Measurements from ENCODE around the gene GRIN1.

The GRIN1 gene

DNA sequence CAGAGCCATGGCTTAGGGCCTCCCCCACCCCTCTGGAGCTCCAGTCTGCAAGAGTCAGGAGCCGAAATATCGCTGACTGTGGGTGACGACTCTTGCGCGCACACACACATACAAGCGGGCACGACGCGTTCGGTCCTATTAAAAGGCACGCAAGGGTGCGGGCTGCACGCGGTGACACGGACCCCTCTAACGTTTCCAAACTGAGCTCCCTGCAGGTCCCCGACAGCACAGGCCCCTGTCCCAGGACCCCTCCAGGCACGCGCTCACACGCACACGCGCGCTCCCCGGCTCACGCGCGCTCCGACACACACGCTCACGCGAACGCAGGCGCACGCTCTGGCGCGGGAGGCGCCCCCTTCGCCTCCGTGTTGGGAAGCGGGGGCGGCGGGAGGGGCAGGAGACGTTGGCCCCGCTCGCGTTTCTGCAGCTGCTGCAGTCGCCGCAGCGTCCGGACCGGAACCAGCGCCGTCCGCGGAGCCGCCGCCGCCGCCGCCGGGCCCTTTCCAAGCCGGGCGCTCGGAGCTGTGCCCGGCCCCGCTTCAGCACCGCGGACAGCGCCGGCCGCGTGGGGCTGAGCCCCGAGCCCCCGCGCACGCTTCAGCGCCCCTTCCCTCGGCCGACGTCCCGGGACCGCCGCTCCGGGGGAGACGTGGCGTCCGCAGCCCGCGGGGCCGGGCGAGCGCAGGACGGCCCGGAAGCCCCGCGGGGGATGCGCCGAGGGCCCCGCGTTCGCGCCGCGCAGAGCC lies at the start of gene GRIN1:
TSS of gene GRIN1 (plus strand) at position 433 of the 746 bp plus-strand sequence. CDS start 333 bp downstream, outside the sequence.
- DNase-seq, result no peak

DNA sequence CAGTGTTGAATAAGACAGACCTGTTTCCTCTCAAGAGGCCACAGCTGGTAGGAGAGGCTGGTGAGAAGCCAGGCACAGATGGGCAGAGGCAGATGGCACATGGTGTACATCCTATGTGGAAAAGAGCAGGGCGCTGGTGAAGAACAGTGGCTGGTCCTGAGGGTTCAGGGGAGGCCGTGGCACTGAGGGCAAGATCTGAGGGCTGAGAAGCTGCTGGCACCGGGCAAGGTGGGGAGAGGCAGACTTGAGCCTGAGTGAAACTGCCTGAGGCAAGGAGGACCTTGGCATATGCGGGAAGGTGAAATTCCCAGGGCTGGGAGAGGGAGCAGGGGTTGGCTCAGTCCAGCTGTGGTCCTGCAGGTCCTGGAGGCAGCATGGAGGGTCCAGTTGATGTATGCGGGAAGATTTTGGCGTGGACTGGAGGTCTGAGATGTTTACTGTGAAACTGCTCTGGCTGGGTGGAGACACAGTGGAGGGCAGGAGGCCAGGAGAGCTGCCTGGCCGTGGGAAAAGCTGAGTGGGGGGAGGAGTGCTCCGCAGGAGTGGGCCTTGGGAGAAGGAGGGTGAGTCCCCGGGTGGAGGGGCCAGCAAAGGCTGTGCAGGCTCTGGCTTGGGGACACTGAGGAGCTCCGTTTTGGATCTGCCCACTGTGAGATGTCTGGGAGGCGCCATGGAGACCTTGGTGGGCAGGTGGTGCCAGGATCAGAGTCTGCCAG lies 49.6 kb upstream of the GRIN1 start:
- DNase-seq, result no peak

GRCh38 chr9:137095664-137096517 lies 43.1 kb upstream of the GRIN1 start:
- no peak for DNase-seq

GRCh38 chr9:137096785-137097546 lies 42.0 kb upstream of the GRIN1 start:
- DNase-seq, result no peak

DNA sequence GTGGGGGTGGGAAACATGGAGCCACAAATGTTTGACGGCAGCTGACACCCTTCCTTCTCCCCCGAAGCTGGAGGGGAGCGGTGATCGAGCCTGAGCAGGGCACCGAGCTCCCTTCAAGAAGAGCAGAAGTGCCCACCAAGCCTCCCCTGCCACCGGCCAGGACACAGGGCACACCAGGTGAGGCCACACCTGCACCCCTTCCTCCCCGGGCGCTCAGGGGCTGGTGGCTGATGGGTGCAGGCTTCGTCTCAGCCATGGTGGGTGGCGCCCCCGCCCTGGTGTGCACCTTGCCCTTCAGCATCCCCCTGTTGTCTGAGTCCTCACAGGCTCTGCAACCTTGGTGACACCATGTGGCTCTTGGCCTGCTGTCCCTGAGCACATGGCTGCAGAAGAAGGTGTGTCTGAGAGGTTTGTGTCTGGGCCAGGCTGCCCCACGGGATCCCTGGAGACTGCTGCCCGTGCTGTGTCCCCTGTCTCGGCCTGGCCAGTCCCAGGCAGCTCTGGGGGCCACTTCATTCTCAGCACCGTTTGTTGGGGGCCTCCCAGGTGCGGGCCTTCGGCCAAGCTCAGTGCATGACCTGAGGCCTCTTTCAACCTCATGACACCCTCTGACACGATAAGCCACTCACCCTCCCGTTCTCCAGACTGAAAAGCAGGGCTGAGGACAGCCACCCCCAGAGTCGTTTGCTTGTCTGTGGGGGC lies 41.0 kb upstream of the GRIN1 start:
- DNase-seq, result no peak

GRCh38 chr9:137099231-137099630 lies 39.7 kb upstream of the GRIN1 start:
- no peak for DNase-seq

GRCh38 chr9:137103206-137103999 lies 35.6 kb upstream of the GRIN1 start:
- DNase-seq, result no peak

GRCh38 chr9:137105814-137106661 lies 32.9 kb upstream of the GRIN1 start:
- no peak for DNase-seq

DNA sequence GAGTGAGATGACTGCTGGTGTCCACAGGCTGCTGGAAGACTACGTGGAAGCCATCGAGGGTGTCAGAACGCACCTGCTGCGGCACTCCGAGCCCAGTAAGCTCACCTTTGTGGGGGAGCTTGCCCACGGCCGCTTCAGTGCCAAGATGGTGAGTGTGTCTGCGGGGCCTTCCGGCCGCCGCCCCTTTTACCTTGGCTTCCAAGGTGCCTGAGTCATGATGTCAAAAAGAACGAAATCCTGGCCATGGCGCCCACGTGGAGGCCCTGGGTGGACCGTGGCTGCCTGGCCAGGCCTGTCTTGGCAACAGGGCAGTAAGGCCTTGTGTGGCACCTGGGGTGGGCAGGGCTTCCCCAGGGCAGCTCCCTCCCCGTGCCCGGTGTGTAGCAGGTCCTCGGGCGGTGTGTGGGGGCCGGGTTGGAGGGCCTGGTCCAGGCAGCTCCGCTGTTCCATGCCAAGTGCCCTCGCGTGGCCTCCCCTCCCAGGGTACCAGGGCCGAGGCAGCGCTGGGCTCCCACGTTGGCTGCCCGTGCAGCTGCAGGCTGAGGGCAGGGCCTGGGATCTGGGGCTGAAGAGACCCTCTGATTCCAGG lies 32.2 kb upstream of the GRIN1 start:
- no peak for DNase-seq

- DNase-seq, result no peak
Measured at GRCh38 chr9:137107312-137107921, 31.5 kb upstream of the GRIN1 start.

DNA sequence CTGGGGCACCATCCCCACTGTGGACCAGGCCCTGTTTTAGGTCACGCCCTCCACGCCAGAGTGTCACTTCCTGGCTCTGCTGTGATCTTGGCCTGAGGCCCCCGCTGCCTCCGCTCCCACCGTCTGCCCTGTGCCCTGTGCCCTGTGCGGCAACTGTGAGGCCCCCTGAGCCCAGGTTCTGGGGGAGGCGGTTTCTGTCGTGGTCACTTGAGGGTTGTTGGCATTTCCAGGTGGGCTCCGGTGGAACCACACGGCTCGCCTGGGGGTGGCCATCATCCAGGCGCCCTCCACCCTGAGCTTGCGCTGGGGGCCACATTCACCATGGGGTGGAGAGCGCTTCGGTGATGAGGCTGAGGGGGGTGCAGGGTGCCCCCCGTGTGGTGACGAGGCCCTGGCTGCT lies 31.0 kb upstream of the GRIN1 start:
- no peak for DNase-seq

DNA sequence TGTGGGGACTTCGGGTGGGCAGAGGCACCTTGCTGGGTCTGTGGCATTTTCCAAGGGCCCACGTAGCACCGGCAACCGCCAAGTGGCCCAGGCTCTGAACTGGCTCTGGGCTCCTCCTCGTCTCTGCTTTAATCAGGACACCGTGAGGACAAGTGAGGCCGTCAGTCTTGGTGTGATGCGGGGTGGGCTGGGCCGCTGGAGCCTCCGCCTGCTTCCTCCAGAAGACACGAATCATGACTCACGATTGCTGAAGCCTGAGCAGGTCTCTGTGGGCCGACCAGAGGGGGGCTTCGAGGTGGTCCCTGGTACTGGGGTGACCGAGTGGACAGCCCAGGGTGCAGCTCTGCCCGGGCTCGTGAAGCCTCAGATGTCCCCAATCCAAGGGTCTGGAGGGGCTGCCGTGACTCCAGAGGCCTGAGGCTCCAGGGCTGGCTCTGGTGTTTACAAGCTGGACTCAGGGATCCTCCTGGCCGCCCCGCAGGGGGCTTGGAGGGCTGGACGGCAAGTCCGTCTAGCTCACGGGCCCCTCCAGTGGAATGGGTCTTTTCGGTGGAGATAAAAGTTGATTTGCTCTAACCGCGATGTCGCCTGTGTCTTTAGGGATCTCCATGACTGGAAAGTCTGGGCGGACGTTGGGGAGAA lies 30.2 kb upstream of the GRIN1 start:
- DNase-seq, result no peak

GRCh38 chr9:137109250-137110146 lies 29.5 kb upstream of the GRIN1 start:
- no peak for DNase-seq

DNA sequence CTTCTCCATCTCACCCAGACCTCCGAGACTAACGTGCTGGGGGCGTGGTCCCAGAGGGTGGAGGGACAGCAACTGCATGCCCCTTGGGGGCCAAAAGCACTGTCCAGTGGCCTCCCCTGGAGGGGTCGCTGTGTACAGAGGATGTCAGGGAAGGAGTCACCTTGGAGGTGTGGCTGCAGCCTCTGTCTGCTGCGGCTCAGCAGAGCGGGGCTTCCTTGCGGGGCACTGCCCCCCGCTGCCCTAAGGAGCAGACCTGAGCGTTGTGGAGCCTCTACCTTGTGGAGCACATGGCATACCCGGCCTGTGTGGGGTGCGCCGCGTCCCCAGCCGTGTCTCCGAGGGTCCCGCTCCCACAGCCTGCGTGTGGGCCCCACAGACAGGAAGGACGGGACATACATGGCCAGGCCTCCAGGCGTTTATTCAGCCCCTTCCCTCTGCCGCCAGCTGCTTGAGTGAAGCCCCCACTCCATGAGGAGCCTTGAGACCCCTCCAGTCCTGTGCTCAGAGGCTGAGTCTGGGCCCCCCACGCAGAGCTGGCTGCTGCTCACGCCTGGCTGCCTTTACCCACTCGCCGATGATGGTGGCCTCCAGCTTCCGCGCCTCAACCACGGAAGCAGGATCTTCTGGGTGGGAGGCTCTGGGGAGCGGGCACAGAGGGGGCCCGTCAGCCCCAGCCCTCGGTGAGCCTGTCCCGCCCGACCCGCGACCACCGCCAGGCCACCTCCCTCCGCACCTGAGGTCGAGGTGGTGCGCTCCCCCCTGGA lies 28.6 kb upstream of the GRIN1 start:
- no peak for DNase-seq

GRCh38 chr9:137110911-137111787 lies 27.8 kb upstream of the GRIN1 start:
- DNase-seq, result no peak
